HL-60/S4 treated with retinoic acid at 250 ng/mL for 4 days and 3 days (cell line): ENCODE data around the gene URM1.
"Not testable (repeated sequence)": the region's sequence is repeated elsewhere in the genome, so short reads cannot be mapped to it uniquely, and the experiment has no call there.

Source experiments
- in situ Hi-C: fragments of 300-500 bp; cut with MboI; formaldehyde crosslinking; loops from 2 replicates; pipeline ENCODE4 v1.7.0; 2022; ENCODE audit warnings: low sequenced_read_pairs

The URM1 gene

GRCh38 chr9:128405780-128406171 is 34.6 kb downstream of the URM1 start:
- in situ Hi-C loops = no loop called here

- in situ Hi-C loops = no loop called here
These were observed 35.7 kb downstream of the URM1 start for GRCh38 chr9:128406848-128407391.

- in situ Hi-C loops = no loop called here
These were observed 37.8 kb downstream of the URM1 start for GRCh38 chr9:128408963-128409431.

- in situ Hi-C loops = no loop called here
These were observed 38.3 kb downstream of the URM1 start for GRCh38 chr9:128409450-128409849.

- in situ Hi-C loops = loop anchor here (10.0 kb wide), 2 partner anchors 45 to 115 kb away; no protein-coding TSS in a partner anchor
These were observed 38.8 kb downstream of the URM1 start for GRCh38 chr9:128409978-128410377.

GRCh38 chr9:128411364-128412119 is 40.4 kb downstream of the URM1 start:
- in situ Hi-C loops = loop anchor here (10.0 kb wide), 2 partner anchors 47 to 117 kb away; no protein-coding TSS in a partner anchor

GRCh38 chr9:128412120-128412790 is 41.1 kb downstream of the URM1 start:
- in situ Hi-C loops = loop anchor here (10.0 kb wide), 2 partner anchors 47 to 117 kb away; no protein-coding TSS in a partner anchor

- in situ Hi-C loops = loop anchor here (10.0 kb wide), 2 partner anchors 49 to 119 kb away; no protein-coding TSS in a partner anchor
These were observed 42.6 kb downstream of the URM1 start for GRCh38 chr9:128413728-128414127.

GRCh38 chr9:128414461-128414860 is 43.3 kb downstream of the URM1 start:
- in situ Hi-C loops = loop anchor here (10.0 kb wide), 2 partner anchors 50 to 120 kb away; no protein-coding TSS in a partner anchor

- in situ Hi-C loops = loop anchor here (10.0 kb wide), 2 partner anchors 50 to 120 kb away; no protein-coding TSS in a partner anchor
These were observed 44.1 kb downstream of the URM1 start for GRCh38 chr9:128415281-128415680.

GRCh38 chr9:128416014-128416413 is 44.8 kb downstream of the URM1 start:
- in situ Hi-C loops = loop anchor here (10.0 kb wide), 2 partner anchors 51 to 121 kb away; no protein-coding TSS in a partner anchor

- in situ Hi-C loops = loop anchor here (10.0 kb wide), 2 partner anchors 52 to 122 kb away; no protein-coding TSS in a partner anchor
These were observed 45.4 kb downstream of the URM1 start for GRCh38 chr9:128416432-128417019.

GRCh38 chr9:128419061-128419925 is 48.1 kb downstream of the URM1 start:
- in situ Hi-C loops = loop anchor here (10.0 kb wide), 2 partner anchors 54 to 124 kb away; no protein-coding TSS in a partner anchor

GRCh38 chr9:128420060-128420650 is 49.0 kb downstream of the URM1 start:
- in situ Hi-C loops = no loop called here

- in situ Hi-C loops = no loop called here
These were observed 49.7 kb downstream of the URM1 start, which contains the start of gene CERCAM for GRCh38 chr9:128420651-128421481. Gene CERCAM, plus strand, starts transcription at chr9:128420857. Its CDS starts 21 bp downstream, at chr9:128420878.

GRCh38 chr9:128421482-128421996 is 50.4 kb downstream of the URM1 start:
- in situ Hi-C loops = no loop called here

GRCh38 chr9:128422022-128422782 is 51.0 kb downstream of the URM1 start:
- in situ Hi-C loops = not testable (repeated sequence)

- in situ Hi-C loops = no loop called here
These were observed 51.6 kb downstream of the URM1 start for GRCh38 chr9:128422783-128423150.
